Measurements from ENCODE around the gene PLXNA2.
A peak's percentile ranks its signal among the peaks of the same experiment; 100 is the strongest.

PLXNA2 gene

GRCh38 chr1:208136459-208137182 is 107.6 kb downstream of the PLXNA2 start:
- DNase-seq, result no peak

GRCh38 chr1:208135354-208135753 is 108.8 kb downstream of the PLXNA2 start:
- no peak for DNase-seq

GRCh38 chr1:208134491-208134890 is 109.7 kb downstream of the PLXNA2 start:
- DNase-seq, result no peak

- DNase-seq, result no peak
Measured at GRCh38 chr1:208133355-208133754, 110.8 kb downstream of the PLXNA2 start.

- DNase-seq, result peak; percentile 61
Measured at GRCh38 chr1:208132287-208132882, 111.8 kb downstream of the PLXNA2 start.

- no peak for DNase-seq
Measured at GRCh38 chr1:208131621-208132286, 112.4 kb downstream of the PLXNA2 start.

- DNase-seq, result no peak
Measured at GRCh38 chr1:208129487-208129886, 114.7 kb downstream of the PLXNA2 start.

- no peak for DNase-seq
Measured at GRCh38 chr1:208129060-208129459, 115.1 kb downstream of the PLXNA2 start.

- no peak for DNase-seq
Measured at GRCh38 chr1:208127792-208128529, 116.2 kb downstream of the PLXNA2 start.

- no peak for DNase-seq
Measured at GRCh38 chr1:208127284-208127683, 116.9 kb downstream of the PLXNA2 start.

GRCh38 chr1:208126108-208126507 is 118.1 kb downstream of the PLXNA2 start:
- DNase-seq, result no peak

GRCh38 chr1:208122612-208123358 is 121.4 kb downstream of the PLXNA2 start:
- DNase-seq, result no peak

- DNase-seq, result no peak
Measured at GRCh38 chr1:208121813-208122364, 122.3 kb downstream of the PLXNA2 start.

- no peak for DNase-seq
Measured at GRCh38 chr1:208120431-208120790, 123.8 kb downstream of the PLXNA2 start.

GRCh38 chr1:208118841-208119606 is 125.2 kb downstream of the PLXNA2 start:
- no peak for DNase-seq

- DNase-seq, result no peak
Measured at GRCh38 chr1:208118306-208118705, 125.9 kb downstream of the PLXNA2 start.

- DNase-seq, result no peak
Measured at GRCh38 chr1:208117826-208118225, 126.4 kb downstream of the PLXNA2 start.

GRCh38 chr1:208117409-208117808 is 126.8 kb downstream of the PLXNA2 start:
- DNase-seq, result no peak

- no peak for DNase-seq
Measured at GRCh38 chr1:208115924-208116640, 128.1 kb downstream of the PLXNA2 start.

- DNase-seq, result no peak
Measured at GRCh38 chr1:208113011-208113410, 131.2 kb downstream of the PLXNA2 start.

- DNase-seq, result no peak
Measured at GRCh38 chr1:208112401-208112800, 131.8 kb downstream of the PLXNA2 start.

All from DMS153 (cell line).